HG03457 (cell line): ENCODE measurements around the gene NKAIN2.

Source experiments
- ATAC-seq: cut with Tn5 transposase; IDR thresholded peaks from one replicate; pipeline ENCODE4 v1.9.1; 2021; ENCODE audit warnings: moderate number of reproducible peaks; ENCODE audit not compliant: unreplicated experiment

Gene NKAIN2

GRCh38 chr6:123806561-123806960 is 2.9 kb downstream of the NKAIN2 start:
- no peak for ATAC-seq

- no peak for ATAC-seq
Measured at GRCh38 chr6:123808556-123808955, 4.9 kb downstream of the NKAIN2 start.

- ATAC-seq = no peak
Measured at GRCh38 chr6:123810214-123810613, 6.5 kb downstream of the NKAIN2 start.

GRCh38 chr6:123810948-123811347 is 7.3 kb downstream of the NKAIN2 start:
- no peak for ATAC-seq

GRCh38 chr6:123811378-123811777 is 7.7 kb downstream of the NKAIN2 start:
- no peak for ATAC-seq

- no peak for ATAC-seq
Measured at GRCh38 chr6:123812621-123813020, 9.0 kb downstream of the NKAIN2 start.

GRCh38 chr6:123821112-123821511 is 17.4 kb downstream of the NKAIN2 start:
- no peak for ATAC-seq

GRCh38 chr6:123829302-123829953 is 25.8 kb downstream of the NKAIN2 start:
- no peak for ATAC-seq

GRCh38 chr6:123830120-123830519 is 26.5 kb downstream of the NKAIN2 start:
- ATAC-seq = no peak

GRCh38 chr6:123838505-123839234 is 35.0 kb downstream of the NKAIN2 start:
- no peak for ATAC-seq

GRCh38 chr6:123841067-123841896 is 37.6 kb downstream of the NKAIN2 start:
- ATAC-seq = no peak

GRCh38 chr6:123844011-123844410 is 40.3 kb downstream of the NKAIN2 start:
- no peak for ATAC-seq

GRCh38 chr6:123848347-123848746 is 44.7 kb downstream of the NKAIN2 start:
- ATAC-seq = no peak

GRCh38 chr6:123849406-123849805 is 45.7 kb downstream of the NKAIN2 start:
- ATAC-seq = no peak

- ATAC-seq = no peak
Measured at GRCh38 chr6:123850555-123850954, 46.9 kb downstream of the NKAIN2 start.

GRCh38 chr6:123854201-123854600 is 50.5 kb downstream of the NKAIN2 start:
- ATAC-seq = no peak

GRCh38 chr6:123855506-123855905 is 51.8 kb downstream of the NKAIN2 start:
- ATAC-seq = no peak

GRCh38 chr6:123859291-123859690 is 55.6 kb downstream of the NKAIN2 start:
- ATAC-seq = no peak

GRCh38 chr6:123869334-123869733 is 65.7 kb downstream of the NKAIN2 start:
- no peak for ATAC-seq

- ATAC-seq = no peak
Measured at GRCh38 chr6:123873974-123874373, 70.3 kb downstream of the NKAIN2 start.

GRCh38 chr6:123875784-123876183 is 72.1 kb downstream of the NKAIN2 start:
- no peak for ATAC-seq

GRCh38 chr6:123879749-123880148 is 76.1 kb downstream of the NKAIN2 start:
- ATAC-seq = no peak
